K562 (cell line): Measurements from ENCODE around the gene FBXO44. TPM values are rescaled to one million over a fixed set of nuclear protein-coding genes. Genes with fewer than 3 reads are reported as not detected.

Experiments used
- ATF1 ChIP-seq, 2 experiments: fragments of 450-650 bp in 1 of 2; IDR thresholded peaks; 2 replicates each; pipeline ENCODE4 v1.6.1; 2016; ENCODE audit warnings: missing compliant biosample characterization in 1 of 2, missing genetic modification characterization in 1 of 2
- BHLHE40 ChIP-seq: IDR thresholded peaks from 2 replicates; pipeline ENCODE4 v1.6.1; 2011; ENCODE audit warnings: low read length, improper control_type of control experiment
- CBFA2T3 ChIP-seq: fragments of 450-650 bp; IDR thresholded peaks from 2 replicates; pipeline ENCODE4 v1.6.1; 2017
- CBX2 ChIP-seq: fragments of 200-600 bp; sonication (generic); IDR thresholded peaks from one replicate; pipeline ENCODE4 v1.6.1; 2012; ENCODE audit warnings: mild to moderate bottlenecking, low read length, inconsistent platforms; ENCODE audit not compliant: insufficient read depth, poor library complexity, severe bottlenecking
- CCAR2 ChIP-seq: fragments of 200-400 bp; formaldehyde crosslinking; IDR thresholded peaks from 2 replicates; pipeline ENCODE4 v1.6.1; 2017; ENCODE audit warnings: mild to moderate bottlenecking, low read depth, low read length
- DPF2 ChIP-seq: fragments of 450-650 bp; IDR thresholded peaks from 2 replicates; pipeline ENCODE4 v1.6.1; 2016
- E2F3 ChIP-seq: fragments of 250-450 bp; sonication (Bioruptor Pico); IDR thresholded peaks from 2 replicates; pipeline ENCODE4 v1.4.0; 2020; ENCODE audit warnings: mild to moderate bottlenecking
- FOXK2 ChIP-seq, 2 experiments: fragments of 450-650 bp; IDR thresholded peaks in 1 of 2; conservative IDR thresholded peaks in 1 of 2; 2 replicates each; pipeline ENCODE4 v1.6.1; 2016; ENCODE audit warnings: low read depth in 2 of 2, mild to moderate bottlenecking in 1 of 2
- KLF13 ChIP-seq: fragments of 450-650 bp; IDR thresholded peaks from 2 replicates; pipeline ENCODE4 v1.6.1; 2016; ENCODE audit warnings: missing genetic modification characterization, low read depth, mild to moderate bottlenecking, missing compliant biosample characterization, moderate library complexity, borderline replicate concordance
- MBD2 ChIP-seq: sonication (generic); IDR thresholded peaks from 2 replicates; pipeline ENCODE4 v1.6.1; 2016; ENCODE audit warnings: low read depth, borderline replicate concordance
- MED1 ChIP-seq: sonication (generic); formaldehyde crosslinking; IDR thresholded peaks from 2 replicates; pipeline ENCODE4 v1.8.1; 2023; ENCODE audit warnings: missing genetic modification reagents, borderline replicate concordance
- NFE2L1 ChIP-seq: fragments of 450-650 bp; IDR thresholded peaks from 2 replicates; pipeline ENCODE4 v1.6.1; 2016; ENCODE audit warnings: missing genetic modification characterization, low read depth, mild to moderate bottlenecking, missing compliant biosample characterization, moderate library complexity, borderline replicate concordance
- PTRF ChIP-seq: fragments of 450-650 bp; IDR thresholded peaks from 2 replicates; pipeline ENCODE4 v1.6.1; 2016; ENCODE audit warnings: mild to moderate bottlenecking, missing genetic modification characterization, missing compliant biosample characterization
- RAD21 ChIP-seq, 2 experiments: fragments of 250-450 bp in 1 of 2; fragments of 450-650 bp in 1 of 2; sonication (Bioruptor Pico) in 1 of 2; formaldehyde crosslinking in 1 of 2; IDR thresholded peaks in 1 of 2; conservative IDR thresholded peaks in 1 of 2; 2 replicates each; pipeline versions ENCODE4 v1.4.0 to v1.8.0; 2020 to 2022; ENCODE audit warnings: mild to moderate bottlenecking in 2 of 2, moderate library complexity in 1 of 2
- RFX5 ChIP-seq: IDR thresholded peaks from 2 replicates; pipeline ENCODE4 v1.6.1; 2011; ENCODE audit warnings: low read depth, mild to moderate bottlenecking, improper control_type of control experiment, low read length
- SMARCB1 ChIP-seq: IDR thresholded peaks from 2 replicates; pipeline ENCODE4 v1.6.1; 2011; ENCODE audit warnings: improper control_type of control experiment, low read depth; ENCODE audit not compliant: insufficient read length
- SP1 ChIP-seq: sonication (generic); formaldehyde crosslinking; IDR thresholded peaks from 2 replicates; pipeline ENCODE4 v1.8.1; 2022; ENCODE audit warnings: mild to moderate bottlenecking, missing genetic modification reagents
- TRIM24 ChIP-seq, 2 experiments: fragments of 450-650 bp; IDR thresholded peaks; 2 replicates each; pipeline ENCODE4 v1.6.1; 2016
- ZC3H4 ChIP-seq: sonication (generic); formaldehyde crosslinking; IDR thresholded peaks from 2 replicates; pipeline ENCODE4 v1.9.0; 2021; ENCODE audit warnings: missing genetic modification reagents, borderline replicate concordance
- ZFPM2 ChIP-seq: fragments of 250-450 bp; sonication (Bioruptor Pico); IDR thresholded peaks from 2 replicates; pipeline ENCODE4 v1.5.1; 2022; ENCODE audit warnings: mild to moderate bottlenecking
- ZNF184 ChIP-seq: sonication (generic); formaldehyde crosslinking; IDR thresholded peaks from 2 replicates; pipeline ENCODE4 v1.5.0; 2020; ENCODE audit warnings: missing genetic modification reagents
- ZNF212 ChIP-seq: fragments of 450-650 bp; formaldehyde crosslinking; IDR thresholded peaks from 2 replicates; pipeline ENCODE4 v1.4.0; 2020; ENCODE audit warnings: mild to moderate bottlenecking
- ZNF695 ChIP-seq: fragments of 450-650 bp; formaldehyde crosslinking; IDR thresholded peaks from 2 replicates; pipeline ENCODE4 v1.4.0; 2020; ENCODE audit warnings: mild to moderate bottlenecking, moderate library complexity
- polyA plus RNA-seq, 8 experiments: library from polyadenylated mRNA; depleted of rRNA in 4 of 8; stranded (reverse) in 5 of 8; unstranded in 3 of 8; fragments of >200 nt; fragmentation: Nextera tagmentation in 2 of 8; fragmentation: Illumina TruSeq in 1 of 8; extraction: Ambion mirVana in 2 of 8; extraction: Trizol in 1 of 8; gene quantifications; 2 replicates each; pipeline versions ENCODE4 v1.2.1 to v1.2.3, GENCODE V29; 2011 to 2014; ENCODE audit warnings: inconsistent platforms in 1 of 8, missing spikeins in 1 of 8
- total RNA-seq, 7 experiments: library from RNA; depleted of rRNA in 6 of 7; stranded (reverse); fragments of >200 nt in 6 of 7; fragmentation: Illumina TruSeq in 2 of 7; extraction: Trizol in 2 of 7; gene quantifications; 2 replicates each; pipeline versions ENCODE4 v1.2.1 to v1.2.3, GENCODE V29; 2011 to 2021; ENCODE audit warnings: low replicate concordance in 1 of 7
- TF ChIP-seq, protein P1 (sequence below), 2 experiments: fragments of 450-650 bp; conservative IDR thresholded peaks; 2 replicates each; pipeline ENCODE4 v1.6.1; 2017; ENCODE audit warnings: mild to moderate bottlenecking in 2 of 2, moderate library complexity in 2 of 2
- TF ChIP-seq, protein P2 (sequence below): sonication (generic); formaldehyde crosslinking; IDR thresholded peaks from 2 replicates; pipeline ENCODE4 v1.8.0; 2022; ENCODE audit warnings: mild to moderate bottlenecking, low read depth, missing genetic modification reagents
- TF ChIP-seq, protein P3 (sequence below): IDR thresholded peaks from 2 replicates; pipeline ENCODE4 v1.6.1; 2014; ENCODE audit warnings: antibody characterized with exemption

FBXO44 gene
- total and polyA plus RNA-seq, 9 of the 15 experiments (the other 6 are each of a cell fraction or from before 2014, with no cell fraction given), result 0.69 to 20.9 (median 6.7) TPM

DNA sequence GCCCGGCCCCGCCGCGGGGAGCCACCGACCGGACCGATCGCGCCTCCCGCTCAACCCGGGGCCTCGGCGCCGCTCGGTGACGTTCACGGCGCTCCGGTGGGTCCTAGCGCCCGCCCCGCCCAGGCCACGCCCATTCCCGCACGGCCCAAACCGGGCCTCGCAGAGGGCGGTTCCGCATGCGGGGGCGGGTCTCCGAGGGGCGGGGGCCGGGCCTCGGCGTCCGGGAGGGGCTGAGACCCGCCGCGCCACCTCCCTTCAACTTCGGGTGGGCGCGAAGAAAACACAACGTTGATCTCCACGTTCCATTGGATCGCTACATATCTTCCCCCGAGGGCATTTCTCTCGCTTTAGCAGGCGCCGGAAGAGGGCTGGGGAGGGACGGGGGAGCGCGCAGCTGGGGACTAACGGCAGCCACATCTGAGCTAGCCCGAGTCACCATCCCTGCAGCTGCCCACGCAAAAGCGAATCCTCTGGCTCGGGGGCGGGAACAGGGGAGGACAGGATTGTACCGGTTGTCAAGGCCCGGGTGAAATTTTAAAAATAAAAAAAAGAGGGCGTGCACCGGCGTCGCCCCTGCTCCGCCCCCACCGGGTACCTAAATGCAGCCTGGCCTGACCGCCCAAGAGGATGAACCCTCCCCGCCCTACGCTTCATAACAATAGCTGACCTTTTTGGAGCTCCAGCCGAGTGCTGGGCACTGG lies 26.5 kb downstream of the FBXO44 start, which contains the start of gene MAD2L2 (continued):
- 0 out of 2 replicates have a peak, but pooled peaks have one; percentile 18 for TF ChIP-seq MED1 (CRISPR knock-in tag)
- TF ChIP-seq SMARCB1, result no peak
- TF ChIP-seq ZFPM2 (CRISPR knock-in tag), result no peak
- no peak; the same call in 1 of the 2 replicates for TF ChIP-seq BHLHE40
- no peak for TF ChIP-seq NFE2L1
- TF ChIP-seq PTRF, result no peak
- TF ChIP-seq, protein P1, sequence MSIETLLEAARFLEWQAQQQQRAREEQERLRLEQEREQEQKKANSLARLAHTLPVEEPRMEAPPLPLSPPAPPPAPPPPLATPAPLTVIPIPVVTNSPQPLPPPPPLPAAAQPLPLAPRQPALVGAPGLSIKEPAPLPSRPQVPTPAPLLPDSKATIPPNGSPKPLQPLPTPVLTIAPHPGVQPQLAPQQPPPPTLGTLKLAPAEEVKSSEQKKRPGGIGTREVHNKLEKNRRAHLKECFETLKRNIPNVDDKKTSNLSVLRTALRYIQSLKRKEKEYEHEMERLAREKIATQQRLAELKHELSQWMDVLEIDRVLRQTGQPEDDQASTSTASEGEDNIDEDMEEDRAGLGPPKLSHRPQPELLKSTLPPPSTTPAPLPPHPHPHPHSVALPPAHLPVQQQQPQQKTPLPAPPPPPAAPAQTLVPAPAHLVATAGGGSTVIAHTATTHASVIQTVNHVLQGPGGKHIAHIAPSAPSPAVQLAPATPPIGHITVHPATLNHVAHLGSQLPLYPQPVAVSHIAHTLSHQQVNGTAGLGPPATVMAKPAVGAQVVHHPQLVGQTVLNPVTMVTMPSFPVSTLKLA (conservative IDR thresholded peaks at IDR 0.05), result peak; percentile 70 to 85
- peak; percentile 88 for TF ChIP-seq ATF1 (CRISPR knock-in tag; IDR thresholded peaks at IDR 0.05)
- peak; percentile 97 for TF ChIP-seq ATF1 (tag; IDR thresholded peaks at IDR 0.05)
- no peak for TF ChIP-seq RFX5
- TF ChIP-seq SP1 (CRISPR knock-in tag), result peak; percentile 99
- TF ChIP-seq ZC3H4 (CRISPR knock-in tag), result 0 out of 2 replicates have a peak, but pooled peaks have one; percentile 21
- TF ChIP-seq CCAR2, result no peak
- no peak for TF ChIP-seq ZNF695 (CRISPR knock-in tag)
- TF ChIP-seq, protein P2, sequence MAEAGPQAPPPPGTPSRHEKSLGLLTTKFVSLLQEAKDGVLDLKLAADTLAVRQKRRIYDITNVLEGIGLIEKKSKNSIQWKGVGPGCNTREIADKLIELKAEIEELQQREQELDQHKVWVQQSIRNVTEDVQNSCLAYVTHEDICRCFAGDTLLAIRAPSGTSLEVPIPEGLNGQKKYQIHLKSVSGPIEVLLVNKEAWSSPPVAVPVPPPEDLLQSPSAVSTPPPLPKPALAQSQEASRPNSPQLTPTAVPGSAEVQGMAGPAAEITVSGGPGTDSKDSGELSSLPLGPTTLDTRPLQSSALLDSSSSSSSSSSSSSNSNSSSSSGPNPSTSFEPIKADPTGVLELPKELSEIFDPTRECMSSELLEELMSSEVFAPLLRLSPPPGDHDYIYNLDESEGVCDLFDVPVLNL (CRISPR knock-in tag), result 0 out of 2 replicates have a peak, but pooled peaks have one; percentile 3
- TF ChIP-seq ZNF184, result no peak
- TF ChIP-seq FOXK2 (conservative IDR thresholded peaks at IDR 0.05 in 1 of 2, IDR thresholded peaks at IDR 0.05 in 1 of 2; ENCODE audit: low read depth in 2 of 2), result no peak
- no peak; the same call in 1 of the 2 replicates for TF ChIP-seq ZNF212
- peak; percentile 60 for TF ChIP-seq CBFA2T3
- peak; percentile 81 for TF ChIP-seq DPF2
- TF ChIP-seq TRIM24 (IDR thresholded peaks at IDR 0.05), result 0 out of 4 replicates have a peak, but pooled peaks of 1 of the 2 experiments have one; percentile 40
- peak; percentile 82; the same call in 1 of the 2 replicates for TF ChIP-seq KLF13 (tag)
- no peak for TF ChIP-seq RAD21 (CRISPR knock-in tag; conservative IDR thresholded peaks at IDR 0.05 in 1 of 2, IDR thresholded peaks at IDR 0.05 in 1 of 2)
- TF ChIP-seq MBD2, result peak; percentile 78; the same call in 1 of the 2 replicates
- no peak for TF ChIP-seq CBX2
- TF ChIP-seq, protein P3, sequence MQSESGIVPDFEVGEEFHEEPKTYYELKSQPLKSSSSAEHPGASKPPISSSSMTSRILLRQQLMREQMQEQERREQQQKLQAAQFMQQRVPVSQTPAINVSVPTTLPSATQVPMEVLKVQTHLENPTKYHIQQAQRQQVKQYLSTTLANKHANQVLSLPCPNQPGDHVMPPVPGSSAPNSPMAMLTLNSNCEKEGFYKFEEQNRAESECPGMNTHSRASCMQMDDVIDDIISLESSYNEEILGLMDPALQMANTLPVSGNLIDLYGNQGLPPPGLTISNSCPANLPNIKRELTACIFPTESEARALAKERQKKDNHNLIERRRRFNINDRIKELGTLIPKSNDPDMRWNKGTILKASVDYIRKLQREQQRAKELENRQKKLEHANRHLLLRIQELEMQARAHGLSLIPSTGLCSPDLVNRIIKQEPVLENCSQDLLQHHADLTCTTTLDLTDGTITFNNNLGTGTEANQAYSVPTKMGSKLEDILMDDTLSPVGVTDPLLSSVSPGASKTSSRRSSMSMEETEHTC, result no peak; the same call in 1 of the 2 replicates
- no peak; the same call in 1 of the 2 replicates for TF ChIP-seq E2F3 (CRISPR knock-in tag)
